ENCODE measurements around the gene CNTN1.

GRCh38 chr12:40947797-40948196, 255.6 kb downstream of the CNTN1 start:
- TF ChIP-seq POLR2A (IDR thresholded peaks at IDR 0.05) (no peak), CTCF (IDR thresholded peaks at IDR 0.05) (no peak)

All from lower leg skin (tissue), 3 donors.